Measurements from ENCODE around the gene LRP1. TPM values are rescaled to one million over a fixed set of nuclear protein-coding genes. Genes with fewer than 3 reads are reported as not detected.

LRP1 gene
- total and polyA plus RNA-seq, 2 experiments from 2014 or later: 26.6 to 145 TPM

GRCh38 chr12:57250956-57251355, 122.7 kb downstream of the LRP1 start, which contains the start of gene STAC3 (continued):
- TF ChIP-seq REST (IDR thresholded peaks at IDR 0.05; ENCODE audit: unreplicated experiment) (no peak), NANOG (IDR thresholded peaks at IDR 0.05; ENCODE audit: borderline replicate concordance) (no peak), POLR2AphosphoS5 (IDR thresholded peaks at IDR 0.05; ENCODE audit: low read depth) (no peak), ZNF331 (CRISPR knock-in tag; IDR thresholded peaks at IDR 0.05; ENCODE audit: low read depth) (no peak), EZH2 (IDR thresholded peaks at IDR 0.05; ENCODE audit: low read depth, unreplicated experiment) (no peak), CTCF (conservative IDR thresholded peaks at IDR 0.05; ENCODE audit: low read depth in 2 of 2) (no peak), STAT1 (IDR thresholded peaks at IDR 0.05; ENCODE audit: unreplicated experiment) (no peak), ETS1 (IDR thresholded peaks at IDR 0.05) (no peak), ZNF114 (CRISPR knock-in tag; IDR thresholded peaks at IDR 0.05) (no peak)

GRCh38 chr12:57254506-57255280, 126.4 kb downstream of the LRP1 start:
- Histone ChIP-seq H3K36me3 (ENCODE audit: insufficient read depth) (no peaks in the 10 kb centered on the region), H3K4me1 (ENCODE audit: insufficient read depth) (peaks cover 12% of the 10 kb centered on the region), H3K9me2 (ENCODE audit: insufficient read depth) (no peaks in the 10 kb centered on the region), H3K79me2 (replicated peaks; ENCODE audit: insufficient read depth) (no peaks in the 10 kb centered on the region), H4K20me1 (replicated peaks; ENCODE audit: insufficient read depth) (no peaks in the 10 kb centered on the region), H3K4me2 (no peak overlapping the region), H3K27me3 (ENCODE audit: insufficient read depth) (no peaks in the 10 kb centered on the region), H3K27ac (ENCODE audit: low read depth) (no peak overlapping the region), H2AFZ (no peak overlapping the region), H3F3A (replicated peaks; ENCODE audit: low read depth) (no peaks in the 10 kb centered on the region; the same call in 1 of the 2 replicates), H3K4me3 (no peak overlapping the region)
- ATAC-seq (no peak), DNase-seq (ENCODE audit: low spot score) (peak; percentile 11)
- H3K4me3 Mint-ChIP-seq: no peak overlapping the region
- peak; percentile 59 for TF ChIP-seq REST (IDR thresholded peaks at IDR 0.05; ENCODE audit: unreplicated experiment)
- TF ChIP-seq NANOG (IDR thresholded peaks at IDR 0.05; ENCODE audit: borderline replicate concordance): no peak
- TF ChIP-seq POLR2AphosphoS5 (IDR thresholded peaks at IDR 0.05; ENCODE audit: low read depth): no peak
- H3K9me3 Mint-ChIP-seq: no peaks in the 10 kb centered on the region
- no peak overlapping the region for H3K27ac Mint-ChIP-seq
- H3K27me3 Mint-ChIP-seq (ENCODE audit: insufficient read depth, low read depth, poor library complexity): no peaks in the 10 kb centered on the region
- H3K4me1 Mint-ChIP-seq: peaks cover 12% of the 10 kb centered on the region
- H3K36me3 Mint-ChIP-seq (ENCODE audit: low read depth): peaks cover 5% of the 10 kb centered on the region; the same call in 1 of the 3 replicates
